ENCODE results near the gene NAGK.
"Not testable (repeated sequence)": the region's sequence is repeated elsewhere in the genome, so short reads cannot be mapped to it uniquely, and the experiment has no call there.

DNA sequence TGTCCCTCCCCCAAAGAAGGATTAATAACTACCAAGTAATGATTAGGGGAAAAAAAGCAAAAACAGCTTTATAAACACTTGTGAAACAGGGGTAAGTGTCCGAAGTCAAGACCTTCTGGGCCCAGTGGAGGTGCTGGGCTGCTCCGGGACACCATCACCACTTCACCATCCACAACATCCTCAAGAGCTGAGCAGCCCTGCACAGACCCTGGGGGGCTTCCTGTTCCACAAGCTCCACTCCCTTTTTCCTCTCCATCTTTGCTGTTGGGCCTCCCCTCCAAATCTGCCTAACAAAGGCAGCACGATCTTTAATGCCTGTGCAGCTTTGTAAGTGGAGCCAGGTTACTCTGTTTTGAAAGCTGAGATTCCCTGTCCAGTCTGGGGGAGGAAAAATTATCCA, 14.8 kb downstream of the NAGK start:
- TF ChIP-seq CTCF (conservative IDR thresholded peaks at IDR 0.05; ENCODE audit: low read length); EZH2phosphoT487 (IDR thresholded peaks at IDR 0.05; ENCODE audit: borderline replicate concordance, low read depth, low read length): not testable (repeated sequence)

Measured in OCI-LY7 (cell line).